WERI-Rb-1 (cell line): ENCODE results near the gene NLGN2.

ENCODE experiments used
- DNase-seq: peaks from one replicate; pipeline ENCODE4 v3.0.0-alpha.2; 2020
- H3K27ac ChIP-seq: fragments of 250-450 bp; sonication (Bioruptor Pico); 2 replicates; pipeline ENCODE4 v1.5.1; 2020; ENCODE audit warnings: mild to moderate bottlenecking, moderate library complexity
- H3K27me3 ChIP-seq: fragments of 250-450 bp; sonication (Bioruptor Pico); 2 replicates; pipeline ENCODE4 v1.5.1; 2021; ENCODE audit warnings: mild to moderate bottlenecking, low read depth, moderate library complexity; ENCODE audit not compliant: insufficient read depth, severe bottlenecking
- H3K36me3 ChIP-seq: fragments of 250-450 bp; sonication (Bioruptor Pico); 2 replicates; pipeline ENCODE4 v1.5.1; 2020; ENCODE audit warnings: mild to moderate bottlenecking, moderate library complexity
- H3K4me3 ChIP-seq: 2 replicates; pipeline ENCODE4 v1.5.1; 2011; ENCODE audit warnings: low read depth, mild to moderate bottlenecking, control low read depth, low read length
- H3K9me3 ChIP-seq: fragments of 250-450 bp; sonication (Bioruptor Pico); 2 replicates; pipeline ENCODE4 v1.5.1; 2021; ENCODE audit warnings: mild to moderate bottlenecking, moderate library complexity; ENCODE audit not compliant: severe bottlenecking
- CTCF ChIP-seq: IDR thresholded peaks from 2 replicates; pipeline ENCODE4 v1.5.1; 2011; ENCODE audit warnings: low read depth, mild to moderate bottlenecking, control low read depth, inconsistent platforms, low read length

NLGN2 gene

GRCh38 chr17:7408252-7408727 is 645 bp downstream of the NLGN2 start:
- H3K27me3 ChIP-seq, result no peaks in the 10 kb centered on the region
- H3K27ac ChIP-seq, result no peak overlapping the region
- H3K36me3 ChIP-seq, result peaks cover 13% of the 10 kb centered on the region
- no peak for DNase-seq
- no peak overlapping the region for H3K4me3 ChIP-seq
- TF ChIP-seq CTCF, result no peak
- H3K9me3 ChIP-seq, result no peaks in the 10 kb centered on the region

- Histone ChIP-seq H3K4me3 (no peak overlapping the region), H3K27ac (no peak overlapping the region), H3K9me3 (no peaks in the 10 kb centered on the region), H3K27me3 (no peaks in the 10 kb centered on the region), H3K36me3 (peaks cover 13% of the 10 kb centered on the region)
- DNase-seq, result no peak
- TF ChIP-seq CTCF, result no peak
These were observed 1.2 kb downstream of the NLGN2 start for GRCh38 chr17:7408863-7409262.

- Histone ChIP-seq H3K36me3 (peaks cover 13% of the 10 kb centered on the region), H3K4me3 (no peak overlapping the region), H3K9me3 (no peaks in the 10 kb centered on the region), H3K27me3 (no peaks in the 10 kb centered on the region), H3K27ac (no peak overlapping the region)
- no peak for DNase-seq
- TF ChIP-seq CTCF, result no peak
These were observed 2.1 kb downstream of the NLGN2 start for GRCh38 chr17:7409716-7410115.

GRCh38 chr17:7410634-7411426 is 3.2 kb downstream of the NLGN2 start:
- H3K27ac ChIP-seq, result no peak overlapping the region
- no peak overlapping the region for H3K4me3 ChIP-seq
- peaks cover 19% of the 10 kb centered on the region for H3K36me3 ChIP-seq
- no peaks in the 10 kb centered on the region for H3K9me3 ChIP-seq
- no peaks in the 10 kb centered on the region for H3K27me3 ChIP-seq
- no peak for DNase-seq
- TF ChIP-seq CTCF, result no peak

- TF ChIP-seq CTCF, result no peak
- no peaks in the 10 kb centered on the region for H3K27me3 ChIP-seq
- H3K27ac ChIP-seq, result no peak overlapping the region
- no peak overlapping the region for H3K4me3 ChIP-seq
- DNase-seq, result no peak
- no peaks in the 10 kb centered on the region for H3K9me3 ChIP-seq
- H3K36me3 ChIP-seq, result peaks cover 22% of the 10 kb centered on the region
These were observed 3.7 kb downstream of the NLGN2 start for GRCh38 chr17:7411427-7411750.
